HEK293 (cell line): Measurements from ENCODE around the gene PRDM11.

ENCODE experiments used
- CTCF ChIP-seq: fragments of 450-650 bp; formaldehyde crosslinking; IDR thresholded peaks from 2 replicates; pipeline ENCODE4 v1.5.1; 2016; ENCODE audit warnings: missing biosample characterization, missing genetic modification characterization
- GLI4 ChIP-seq: fragments of 450-650 bp; formaldehyde crosslinking; IDR thresholded peaks from 2 replicates; pipeline ENCODE4 v1.5.1; 2016; ENCODE audit warnings: missing biosample characterization, missing genetic modification characterization
- ZBTB49 ChIP-seq: fragments of 450-650 bp; formaldehyde crosslinking; IDR thresholded peaks from 2 replicates; pipeline ENCODE4 v1.5.1; 2016; ENCODE audit warnings: missing biosample characterization, missing genetic modification characterization, low read depth

GRCh38 chr11:45133878-45134277 lies 12.6 kb upstream of the PRDM11 start:
- TF ChIP-seq ZBTB49 (tag by site-specific recombination) (no peak), CTCF (no peak), GLI4 (tag by site-specific recombination) (no peak)
